Kidney tubule cell (primary cell): ENCODE data around the gene SLC38A9.
"Not testable (repeated sequence)": the region's sequence is repeated elsewhere in the genome, so short reads cannot be mapped to it uniquely, and the experiment has no call there.

Experiments
- DNase-seq: peaks from one replicate; pipeline ENCODE4 v3.0.0-alpha.2; 2018; ENCODE audit warnings: low spot score

Gene SLC38A9

GRCh38 chr5:55609413-55609812 lies 102.7 kb downstream of the SLC38A9 start:
- no peak for DNase-seq

GRCh38 chr5:55608595-55609349 lies 103.4 kb downstream of the SLC38A9 start:
- no peak for DNase-seq

- not testable (repeated sequence) for DNase-seq
Observed at GRCh38 chr5:55607309-55607708, 104.8 kb downstream of the SLC38A9 start.

- DNase-seq, result peak; percentile 39
Observed at GRCh38 chr5:55604611-55605067, 107.5 kb downstream of the SLC38A9 start.

- DNase-seq, result no peak
Observed at GRCh38 chr5:55603922-55604321, 108.2 kb downstream of the SLC38A9 start.

GRCh38 chr5:55601628-55602027 lies 110.5 kb downstream of the SLC38A9 start:
- no peak for DNase-seq

GRCh38 chr5:55601204-55601618 lies 110.9 kb downstream of the SLC38A9 start:
- peak; percentile 66 for DNase-seq

- DNase-seq, result no peak
Observed at GRCh38 chr5:55600497-55601203, 111.5 kb downstream of the SLC38A9 start.

- DNase-seq, result no peak
Observed at GRCh38 chr5:55600086-55600485, 112.0 kb downstream of the SLC38A9 start.

- DNase-seq, result no peak
Observed at GRCh38 chr5:55599148-55600050, 112.7 kb downstream of the SLC38A9 start.

GRCh38 chr5:55597014-55597981 lies 114.8 kb downstream of the SLC38A9 start:
- peak; percentile 79 for DNase-seq

- no peak for DNase-seq
Observed at GRCh38 chr5:55594671-55595070, 117.5 kb downstream of the SLC38A9 start.

- no peak for DNase-seq
Observed at GRCh38 chr5:55593115-55593472, 119.0 kb downstream of the SLC38A9 start.

- DNase-seq, result no peak
Observed at GRCh38 chr5:55592388-55593114, 119.6 kb downstream of the SLC38A9 start.

- no peak for DNase-seq
Observed at GRCh38 chr5:55591686-55592085, 120.4 kb downstream of the SLC38A9 start.

GRCh38 chr5:55585206-55585610 lies 126.9 kb downstream of the SLC38A9 start:
- no peak for DNase-seq

GRCh38 chr5:55584398-55585205 lies 127.5 kb downstream of the SLC38A9 start:
- DNase-seq, result no peak

- no peak for DNase-seq
Observed at GRCh38 chr5:55583578-55583977, 128.5 kb downstream of the SLC38A9 start.

GRCh38 chr5:55582256-55582655 lies 129.9 kb downstream of the SLC38A9 start:
- DNase-seq, result no peak

- no peak for DNase-seq
Observed at GRCh38 chr5:55580042-55580441, 132.1 kb downstream of the SLC38A9 start.
